H1 (cell line): ENCODE results near the gene FCN2. TPM values are rescaled to one million over a fixed set of nuclear protein-coding genes. Genes with fewer than 3 reads are reported as not detected.

Source experiments
- CTCF ChIA-PET: fragments of 300-600 bp; sonication (Branson Sonifier 250); formaldehyde crosslinking; loops from one replicate; lab custom pipeline; 2021; ENCODE audit not compliant: partially characterized antibody; lab: Charles Lee
- POLR2A ChIA-PET: fragments of 300-600 bp; sonication (Branson Sonifier 250); formaldehyde crosslinking; loops from one replicate; lab custom pipeline; 2021; ENCODE audit warnings: inconsistent platforms; ENCODE audit not compliant: partially characterized antibody; lab: Charles Lee
- DNase-seq, 2 experiments: peaks; one replicate each; pipeline versions ENCODE4 v3.0.0 to v3.0.0-alpha.2; 2010 to 2022; ENCODE audit warnings: low spot score in 2 of 2, low read depth in 1 of 2, mixed read lengths in 1 of 2
- FAIRE-seq: peaks from 2 replicates; lab custom pipeline; 2011; peaks lifted over from hg19 to GRCh38; lab: Jason Lieb, UNC
- H2AFZ ChIP-seq: 2 replicates; pipeline ENCODE4 v1.8.1; 2012; ENCODE audit warnings: low read length, inconsistent platforms
- H2AK5ac ChIP-seq: 2 replicates; pipeline ENCODE4 v1.6.1; 2013; ENCODE audit warnings: low read depth, low read length
- H2BK120ac ChIP-seq: replicated peaks from 2 replicates; pipeline ENCODE3; 2013; ENCODE audit warnings: low read depth, low read length, inconsistent platforms
- H2BK12ac ChIP-seq: 2 replicates; pipeline ENCODE4 v1.6.1; 2013; ENCODE audit warnings: low read depth, low read length
- H2BK15ac ChIP-seq: 2 replicates; pipeline ENCODE4 v1.6.1; 2013; ENCODE audit warnings: low read length
- H2BK20ac ChIP-seq: 2 replicates; pipeline ENCODE4 v1.6.1; 2013; ENCODE audit warnings: low read length
- H2BK5ac ChIP-seq: 2 replicates; pipeline ENCODE4 v1.6.1; 2013; ENCODE audit warnings: low read depth, low read length
- H3K14ac ChIP-seq: 2 replicates; pipeline ENCODE4 v1.6.1; 2013; ENCODE audit warnings: inconsistent platforms; ENCODE audit not compliant: insufficient read length
- H3K18ac ChIP-seq: 2 replicates; pipeline ENCODE4 v1.6.1; 2013; ENCODE audit warnings: low read length; ENCODE audit errors: extremely low read depth
- H3K23ac ChIP-seq: 2 replicates; pipeline ENCODE4 v1.6.1; 2013; ENCODE audit warnings: inconsistent platforms; ENCODE audit not compliant: insufficient read length
- H3K23me2 ChIP-seq: 2 replicates; pipeline ENCODE4 v1.6.1; 2013; ENCODE audit warnings: low read depth, low read length
- H3K27ac ChIP-seq: 2 replicates; pipeline ENCODE4 v1.6.1; 2011; ENCODE audit warnings: low read depth, low read length, inconsistent platforms
- H3K27me3 ChIP-seq, 4 experiments: replicated peaks in 1 of 4; 1 replicate in 1 of 4; 2 replicates in 3 of 4; pipeline versions ENCODE4 v1.6.1 to v1.8.1; 2011 to 2013; ENCODE audit warnings: low read length in 3 of 4, mild to moderate bottlenecking in 3 of 4, inconsistent platforms in 2 of 4, mixed read lengths in 2 of 4, moderate library complexity in 1 of 4; ENCODE audit not compliant: control insufficient read depth in 3 of 4, insufficient read depth in 3 of 4; ENCODE audit errors: extremely low read depth in 1 of 4
- H3K36me3 ChIP-seq, 4 experiments: 2 replicates each; pipeline versions ENCODE4 v1.6.1 to v1.8.1; 2011 to 2013; ENCODE audit warnings: mild to moderate bottlenecking in 4 of 4, low read length in 3 of 4, moderate library complexity in 2 of 4, control low read depth in 1 of 4, inconsistent platforms in 1 of 4; ENCODE audit not compliant: insufficient read depth in 4 of 4, control insufficient read depth in 2 of 4
- H3K4ac ChIP-seq: replicated peaks from 2 replicates; pipeline ENCODE3; 2013; ENCODE audit warnings: low read length, low read depth, mixed read lengths, inconsistent platforms; ENCODE audit not compliant: insufficient read length
- H3K4me1 ChIP-seq, 4 experiments: replicated peaks in 1 of 4; 1 replicate in 1 of 4; 2 replicates in 3 of 4; pipeline versions ENCODE4 v1.6.1 to v1.8.1; 2011 to 2013; ENCODE audit warnings: low read length in 3 of 4, inconsistent platforms in 2 of 4, mixed read lengths in 1 of 4; ENCODE audit not compliant: insufficient read depth in 4 of 4, control insufficient read depth in 3 of 4
- H3K4me2 ChIP-seq, 2 experiments: 2 replicates each; pipeline versions ENCODE4 v1.6.1 to v1.8.1; 2011 to 2013; ENCODE audit warnings: low read depth in 2 of 2, low read length in 2 of 2, control low read depth in 1 of 2, inconsistent platforms in 1 of 2, mild to moderate bottlenecking in 1 of 2; ENCODE audit not compliant: insufficient read depth in 1 of 2
- H3K4me3 ChIP-seq, 4 experiments: fragments of 200-600, 300-600 bp in 1 of 4; sonication (generic), shearing (Covaris generic), sonication (Bioruptor Twin) in 1 of 4; 2 replicates each; pipeline versions ENCODE4 v1.5.1 to v1.8.1; 2011 to 2016; ENCODE audit warnings: low read length in 4 of 4, low read depth in 3 of 4, control low read depth in 2 of 4, inconsistent platforms in 2 of 4, mild to moderate bottlenecking in 2 of 4, mixed read lengths in 1 of 4, moderate library complexity in 1 of 4; ENCODE audit not compliant: insufficient read depth in 2 of 4; ENCODE audit errors: extremely low read depth in 1 of 4
- H3K56ac ChIP-seq: replicated peaks from 2 replicates; pipeline ENCODE3; 2013; ENCODE audit warnings: low read depth, mild to moderate bottlenecking, mixed read lengths, low read length, inconsistent platforms; ENCODE audit not compliant: insufficient read length
- H3K79me1 ChIP-seq: 2 replicates; pipeline ENCODE4 v1.6.1; 2013; ENCODE audit warnings: low read depth, low read length, control low read depth
- H3K79me2 ChIP-seq, 2 experiments: 2 replicates each; pipeline versions ENCODE4 v1.6.1 to v1.8.1; 2012 to 2013; ENCODE audit warnings: low read length in 2 of 2, mild to moderate bottlenecking in 2 of 2, inconsistent platforms in 1 of 2; ENCODE audit not compliant: insufficient read depth in 2 of 2, control insufficient read depth in 1 of 2
- H3K9ac ChIP-seq, 4 experiments: replicated peaks in 1 of 4; 1 replicate in 1 of 4; 2 replicates in 3 of 4; pipeline versions ENCODE4 v1.6.1 to v1.8.1; 2011 to 2013; ENCODE audit warnings: low read depth in 3 of 4, low read length in 3 of 4, control low read depth in 2 of 4, mild to moderate bottlenecking in 2 of 4, moderate library complexity in 2 of 4, inconsistent platforms in 1 of 4; ENCODE audit errors: extremely low read depth in 1 of 4
- H3K9me3 ChIP-seq, 2 experiments: 2 replicates each; pipeline versions ENCODE4 v1.6.1 to v1.8.1; 2012 to 2013; ENCODE audit warnings: mild to moderate bottlenecking in 2 of 2, moderate library complexity in 2 of 2, control low read depth in 1 of 2, inconsistent platforms in 1 of 2, low read depth in 1 of 2, low read length in 1 of 2, mixed read lengths in 1 of 2; ENCODE audit not compliant: insufficient read depth in 2 of 2
- H4K20me1 ChIP-seq, 2 experiments: replicated peaks in 1 of 2; 2 replicates each; pipeline versions ENCODE3 to v1.8.1; 2011 to 2013; ENCODE audit warnings: inconsistent platforms in 2 of 2, low read length in 2 of 2, mild to moderate bottlenecking in 1 of 2; ENCODE audit not compliant: insufficient read depth in 2 of 2, control insufficient read depth in 1 of 2
- H4K5ac ChIP-seq: 2 replicates; pipeline ENCODE4 v1.6.1; 2013; ENCODE audit warnings: low read length, low read depth, mixed read lengths, inconsistent platforms; ENCODE audit not compliant: insufficient read length
- H4K8ac ChIP-seq: 2 replicates; pipeline ENCODE4 v1.8.0; 2013; ENCODE audit warnings: mild to moderate bottlenecking, moderate library complexity, low read length, inconsistent platforms; ENCODE audit not compliant: insufficient read depth; ENCODE audit errors: extremely low read depth
- H4K91ac ChIP-seq: replicated peaks from 2 replicates; pipeline ENCODE3; 2013; ENCODE audit warnings: low read length, mixed read lengths, inconsistent platforms; ENCODE audit not compliant: insufficient read length
- CEBPB ChIP-seq: IDR thresholded peaks from 2 replicates; pipeline ENCODE4 v1.6.1; 2012; ENCODE audit warnings: low read depth, low read length
- SIRT6 ChIP-seq: IDR thresholded peaks from one replicate; pipeline ENCODE4 v1.7.1; 2012; ENCODE audit warnings: low read length, inconsistent platforms
- SUZ12 ChIP-seq: fragments of 200-600 bp; sonication (generic); IDR thresholded peaks from 2 replicates; pipeline ENCODE4 v1.6.1; 2012; ENCODE audit warnings: mild to moderate bottlenecking, inconsistent platforms, low read length, moderate library complexity, mixed read lengths
- WGBS, 2 experiments: shearing (Covaris generic) in 1 of 2; methylation state at CpG; one replicate each; pipeline versions ENCODE4 v1.1.6 to v1.1.7; 2013 to 2015; ENCODE audit warnings: low lambda C conversion rate in 2 of 2, mixed read lengths in 2 of 2, inconsistent platforms in 1 of 2, low coverage in 1 of 2, missing lambda C conversion rate in 1 of 2; ENCODE audit not compliant: insufficient replicate concordance in 2 of 2, insufficient coverage in 1 of 2, insufficient read length in 1 of 2; ENCODE audit errors: extremely low coverage in 1 of 2, missing lambda C conversion rate in 1 of 2; 5-methylcytosine and 5-hydroxymethylcytosine counted together
- polyA plus RNA-seq, 7 experiments: library from polyadenylated mRNA; depleted of rRNA in 3 of 7; stranded (reverse) in 5 of 7; unstranded in 2 of 7; fragments of >200 nt in 5 of 7; fragments of 200-250 nt in 2 of 7; gene quantifications; 1 replicate in 5 of 7; 2 replicates in 1 of 7; 4 replicates in 1 of 7; pipeline versions ENCODE4 v1.2.1 to v1.2.3, GENCODE V29; 2011 to 2013; ENCODE audit warnings: missing spikeins in 2 of 7, mixed read lengths in 2 of 7
- total RNA-seq: library from RNA; stranded (reverse); fragmentation: NEBNext Ultra II Directional; extraction: Animal tissue kit (Norgen Biotek cat#: 25700); gene quantifications from 2 replicates; pipeline ENCODE4 v1.2.1, GENCODE V29; 2021
- TF ChIP-seq, protein P1 (sequence below): IDR thresholded peaks from 2 replicates; pipeline ENCODE4 v1.6.1; 2011; ENCODE audit warnings: low read length, improper control_type of control experiment

Gene FCN2
- total and polyA plus RNA-seq, 2 of the 8 experiments (the other 6 are each of a cell fraction or from before 2014, with no cell fraction given): not detected

DNA sequence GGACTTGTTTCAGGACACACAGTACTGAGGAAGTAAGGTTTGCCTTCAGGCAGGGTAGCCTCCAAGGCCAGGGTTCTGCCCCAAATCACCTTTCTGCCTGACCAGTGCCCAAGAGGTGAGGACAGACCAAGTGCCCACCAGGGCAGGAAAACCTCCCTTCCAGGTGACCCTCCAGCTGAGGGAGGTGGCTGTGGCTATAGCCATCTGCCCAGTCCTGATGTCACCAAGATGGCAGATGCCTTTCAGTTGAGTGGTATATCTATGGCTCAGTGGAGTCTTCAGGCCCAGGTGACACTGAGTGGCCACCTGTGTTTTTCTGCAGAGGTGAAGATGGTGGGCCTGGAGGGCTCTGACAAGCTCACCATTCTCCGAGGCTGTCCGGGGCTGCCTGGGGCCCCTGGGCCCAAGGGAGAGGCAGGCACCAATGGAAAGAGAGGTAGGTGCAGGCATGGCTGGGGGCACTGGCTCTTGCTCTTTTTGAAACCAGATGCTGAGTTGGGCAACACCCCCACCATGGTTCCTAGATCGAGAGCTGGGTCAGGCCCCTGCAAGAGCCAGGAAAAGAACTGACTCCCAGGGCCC lies 1.7 kb downstream of the FCN2 start:
- Histone ChIP-seq H3K4me3 (no peak overlapping the region), H3K79me2 (no peaks in the 10 kb centered on the region), H2BK12ac (no peak overlapping the region), H3K4me2 (no peak overlapping the region), H3K9me3 (no peaks in the 10 kb centered on the region), H3K23ac (no peak overlapping the region), H3K36me3 (no peaks in the 10 kb centered on the region), H2BK120ac (no peak overlapping the region), H3K18ac (no peak overlapping the region), H3K23me2 (no peaks in the 10 kb centered on the region; the same call in 1 of the 2 replicates), H3K9ac (no peak overlapping the region), H3K56ac (no peak overlapping the region), H4K20me1 (no peaks in the 10 kb centered on the region), H2BK15ac (no peak overlapping the region), H3K4me1 (no peaks in the 10 kb centered on the region), H2AFZ (no peak overlapping the region), H4K91ac (no peak overlapping the region), H3K79me1 (no peaks in the 10 kb centered on the region), H3K14ac (no peak overlapping the region), H2AK5ac (no peak overlapping the region), H4K5ac (no peak overlapping the region), H4K8ac (no peak overlapping the region), H2BK20ac (no peak overlapping the region), H2BK5ac (no peak overlapping the region), H3K4ac (no peak overlapping the region), H3K27me3 (no peaks in the 10 kb centered on the region), H3K27ac (no peak overlapping the region)
- ChIA-PET CTCF (interaction anchor here (1.5 kb wide), 1 partner anchor 43 kb away, joined by 3 read pairs; no protein-coding TSS in a partner anchor), POLR2A (no interaction called here)
- 100% methylated on average over 3 of the region's 3 CpGs; no CpG with 5 or more reads in 1 of the 2 experiments for WGBS, 2 experiments
- TF ChIP-seq SUZ12: no peak
- no peak for TF ChIP-seq SIRT6
- TF ChIP-seq CEBPB: no peak
- TF ChIP-seq, protein P1, sequence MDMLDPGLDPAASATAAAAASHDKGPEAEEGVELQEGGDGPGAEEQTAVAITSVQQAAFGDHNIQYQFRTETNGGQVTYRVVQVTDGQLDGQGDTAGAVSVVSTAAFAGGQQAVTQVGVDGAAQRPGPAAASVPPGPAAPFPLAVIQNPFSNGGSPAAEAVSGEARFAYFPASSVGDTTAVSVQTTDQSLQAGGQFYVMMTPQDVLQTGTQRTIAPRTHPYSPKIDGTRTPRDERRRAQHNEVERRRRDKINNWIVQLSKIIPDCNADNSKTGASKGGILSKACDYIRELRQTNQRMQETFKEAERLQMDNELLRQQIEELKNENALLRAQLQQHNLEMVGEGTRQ: no peak
- no peak for FAIRE-seq
- peak in 1 of 2 experiments; percentile 32 for DNase-seq
